Spinal cord (tissue), 10 donors: ENCODE data around the gene NUP210. TPM values are rescaled to one million over a fixed set of nuclear protein-coding genes. Genes with fewer than 3 reads are reported as not detected.
"Not testable (repeated sequence)": the region's sequence is repeated elsewhere in the genome, so short reads cannot be mapped to it uniquely, and the experiment has no call there.

ENCODE experiments used
- DNase-seq, 6 donors: peaks; one replicate each; pipeline versions ENCODE4 v3.0.0 to v3.0.0-alpha.2; 2013 to 2015; ENCODE audit warnings: low spot score in 6 of 6, low read depth in 4 of 6
- H3K27ac ChIP-seq: one replicate; pipeline ENCODE4 v1.5.1; 2013; ENCODE audit warnings: low read depth, low read length, control low read depth
- H3K27me3 ChIP-seq: one replicate; pipeline ENCODE4 v1.6.1; 2013; ENCODE audit warnings: low read length; ENCODE audit not compliant: control insufficient read depth, insufficient read depth
- H3K36me3 ChIP-seq: one replicate; pipeline ENCODE4 v1.6.1; 2013; ENCODE audit warnings: low read length; ENCODE audit not compliant: control insufficient read depth, insufficient read depth
- H3K4me1 ChIP-seq: one replicate; pipeline ENCODE4 v1.6.1; 2013; ENCODE audit warnings: low read length; ENCODE audit not compliant: control insufficient read depth, insufficient read depth
- H3K4me3 ChIP-seq: one replicate; pipeline ENCODE4 v1.5.1; 2013; ENCODE audit warnings: low read depth, low read length, control low read depth
- H3K9me3 ChIP-seq: one replicate; pipeline ENCODE4 v1.6.1; 2013; ENCODE audit warnings: low read length; ENCODE audit not compliant: control insufficient read depth, insufficient read depth
- WGBS: methylation state at CpG from one replicate; pipeline ENCODE4 v1.1.5; 2013; ENCODE audit warnings: missing lambda C conversion rate; ENCODE audit not compliant: insufficient coverage; 5-methylcytosine and 5-hydroxymethylcytosine counted together
- polyA plus RNA-seq, 2 donors: library from polyadenylated mRNA; unstranded; fragments of 120-200 nt; gene quantifications; one replicate each; pipeline ENCODE4 v1.2.1, GENCODE V29; 2013; ENCODE audit not compliant: insufficient read length in 2 of 2
- total RNA-seq, 2 donors: library from RNA; depleted of rRNA in 1 of 2; stranded (reverse); fragments of 120-200 nt in 1 of 2; fragments of >200 nt in 1 of 2; gene quantifications; one replicate each; pipeline versions ENCODE4 v1.2.3 to v1.2.4, GENCODE V29; 2013 to 2014
- donor health status: healthy.

The NUP210 gene
- total and polyA plus RNA-seq, 4 donors, result 9.6 to 19.2 (median 13.1) TPM

GRCh38 chr3:13432093-13432492 lies 12.0 kb upstream of the NUP210 start:
- no peak for DNase-seq

GRCh38 chr3:13430411-13430875 lies 10.3 kb upstream of the NUP210 start:
- not testable (repeated sequence) for H3K27ac ChIP-seq, H3K4me3 ChIP-seq

More at GRCh38 chr3:13432093-13432492, 12.0 kb upstream of the NUP210 start:
- Histone ChIP-seq H3K27me3 (no peaks in the 10 kb centered on the region), H3K4me3 (no peak overlapping the region), H3K36me3 (no peaks in the 10 kb centered on the region), H3K4me1 (no peaks in the 10 kb centered on the region), H3K9me3 (no peaks in the 10 kb centered on the region), H3K27ac (no peak overlapping the region)
- no CpG with 5 or more reads among the region's 1 CpG for WGBS

GRCh38 chr3:13429631-13430291 lies 9.6 kb upstream of the NUP210 start:
- WGBS, result 92% methylated on average over 7 of the region's 8 CpGs

More at GRCh38 chr3:13430411-13430875, 10.3 kb upstream of the NUP210 start:
- H3K27me3 ChIP-seq, H3K9me3 ChIP-seq, DNase-seq, H3K36me3 ChIP-seq, H3K4me1 ChIP-seq: not testable (repeated sequence)
- 57% methylated on average over 1 of the region's 2 CpGs for WGBS

GRCh38 chr3:13428678-13429077 lies 8.6 kb upstream of the NUP210 start:
- not testable (repeated sequence) for H3K27me3 ChIP-seq
- 81% methylated on average over 2 of the region's 4 CpGs for WGBS

More at GRCh38 chr3:13429631-13430291, 9.6 kb upstream of the NUP210 start:
- H3K9me3 ChIP-seq, result no peaks in the 10 kb centered on the region
- no peaks in the 10 kb centered on the region for H3K27me3 ChIP-seq
- no peak for DNase-seq
- no peak overlapping the region for H3K27ac ChIP-seq
- H3K4me1 ChIP-seq, result no peaks in the 10 kb centered on the region
- no peak overlapping the region for H3K4me3 ChIP-seq
- no peaks in the 10 kb centered on the region for H3K36me3 ChIP-seq

GRCh38 chr3:13427662-13428603 lies 7.8 kb upstream of the NUP210 start:
- Histone ChIP-seq H3K27ac (no peak overlapping the region), H3K36me3 (no peaks in the 10 kb centered on the region), H3K9me3 (no peaks in the 10 kb centered on the region), H3K4me3 (no peak overlapping the region), H3K27me3 (no peaks in the 10 kb centered on the region), H3K4me1 (no peaks in the 10 kb centered on the region)
- 100% methylated on average over 3 of the region's 12 CpGs for WGBS
- no peak for DNase-seq

More at GRCh38 chr3:13428678-13429077, 8.6 kb upstream of the NUP210 start:
- not testable (repeated sequence) for H3K4me3 ChIP-seq, DNase-seq, H3K36me3 ChIP-seq, H3K9me3 ChIP-seq, H3K4me1 ChIP-seq, H3K27ac ChIP-seq

- no peak for DNase-seq
- WGBS, result no CpG with 5 or more reads among the region's 1 CpG
- Histone ChIP-seq H3K4me1 (no peaks in the 10 kb centered on the region), H3K4me3 (no peak overlapping the region), H3K36me3 (no peaks in the 10 kb centered on the region), H3K27me3 (no peaks in the 10 kb centered on the region), H3K27ac (no peak overlapping the region), H3K9me3 (no peaks in the 10 kb centered on the region)
Measured at GRCh38 chr3:13426591-13426990, 6.5 kb upstream of the NUP210 start.

GRCh38 chr3:13425689-13426088 lies 5.6 kb upstream of the NUP210 start:
- Histone ChIP-seq H3K27ac (no peak overlapping the region), H3K4me1 (peaks cover 4% of the 10 kb centered on the region), H3K36me3 (no peaks in the 10 kb centered on the region), H3K27me3 (no peaks in the 10 kb centered on the region), H3K9me3 (no peaks in the 10 kb centered on the region), H3K4me3 (no peak overlapping the region)
- WGBS, result 83% methylated on average over 2 of the region's 2 CpGs
- DNase-seq, result no peak

GRCh38 chr3:13424865-13425617 lies 4.9 kb upstream of the NUP210 start:
- Histone ChIP-seq H3K4me3 (no peak overlapping the region), H3K36me3 (no peaks in the 10 kb centered on the region), H3K9me3 (no peaks in the 10 kb centered on the region), H3K27me3 (no peaks in the 10 kb centered on the region), H3K27ac (no peak overlapping the region), H3K4me1 (peaks cover 9% of the 10 kb centered on the region)
- no peak for DNase-seq
- 100% methylated on average over 2 of the region's 4 CpGs for WGBS

GRCh38 chr3:13424141-13424844 lies 4.2 kb upstream of the NUP210 start:
- Histone ChIP-seq H3K27me3 (no peaks in the 10 kb centered on the region), H3K4me1 (peaks cover 11% of the 10 kb centered on the region), H3K36me3 (no peaks in the 10 kb centered on the region), H3K9me3 (no peaks in the 10 kb centered on the region), H3K27ac (no peak overlapping the region), H3K4me3 (no peak overlapping the region)
- DNase-seq, result no peak
- 100% methylated on average over 1 of the region's 3 CpGs for WGBS
